ENCODE data around the gene AJAP1.

DNA sequence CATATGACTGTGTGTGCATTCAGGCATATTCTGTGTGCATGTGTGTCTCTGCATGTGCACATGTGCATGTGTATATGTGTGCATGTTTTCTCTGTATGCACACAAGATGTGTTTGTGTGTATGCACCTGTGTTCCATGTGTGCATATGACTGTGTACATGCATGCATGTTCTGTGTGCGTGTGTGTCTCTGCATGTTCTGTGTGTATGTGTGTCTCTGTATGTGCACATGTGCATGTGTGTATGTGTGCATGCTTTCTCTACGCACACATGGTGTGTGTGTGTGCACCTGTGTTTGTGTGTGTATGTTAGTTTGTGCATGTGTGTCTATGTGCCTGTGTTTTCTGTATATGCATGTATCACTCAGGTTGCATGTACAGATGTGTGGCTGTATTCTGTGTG is 42.3 kb downstream of the AJAP1 start:
- TF ChIP-seq, protein P1, sequence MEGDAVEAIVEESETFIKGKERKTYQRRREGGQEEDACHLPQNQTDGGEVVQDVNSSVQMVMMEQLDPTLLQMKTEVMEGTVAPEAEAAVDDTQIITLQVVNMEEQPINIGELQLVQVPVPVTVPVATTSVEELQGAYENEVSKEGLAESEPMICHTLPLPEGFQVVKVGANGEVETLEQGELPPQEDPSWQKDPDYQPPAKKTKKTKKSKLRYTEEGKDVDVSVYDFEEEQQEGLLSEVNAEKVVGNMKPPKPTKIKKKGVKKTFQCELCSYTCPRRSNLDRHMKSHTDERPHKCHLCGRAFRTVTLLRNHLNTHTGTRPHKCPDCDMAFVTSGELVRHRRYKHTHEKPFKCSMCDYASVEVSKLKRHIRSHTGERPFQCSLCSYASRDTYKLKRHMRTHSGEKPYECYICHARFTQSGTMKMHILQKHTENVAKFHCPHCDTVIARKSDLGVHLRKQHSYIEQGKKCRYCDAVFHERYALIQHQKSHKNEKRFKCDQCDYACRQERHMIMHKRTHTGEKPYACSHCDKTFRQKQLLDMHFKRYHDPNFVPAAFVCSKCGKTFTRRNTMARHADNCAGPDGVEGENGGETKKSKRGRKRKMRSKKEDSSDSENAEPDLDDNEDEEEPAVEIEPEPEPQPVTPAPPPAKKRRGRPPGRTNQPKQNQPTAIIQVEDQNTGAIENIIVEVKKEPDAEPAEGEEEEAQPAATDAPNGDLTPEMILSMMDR (IDR thresholded peaks at IDR 0.05) = no peak
- no peak for TF ChIP-seq ZFX (IDR thresholded peaks at IDR 0.05; ENCODE audit: borderline replicate concordance)
